Head of caudate nucleus (tissue), 42 donors: Measurements from ENCODE around the gene F7.
"Not testable (repeated sequence)": the region's sequence is repeated elsewhere in the genome, so short reads cannot be mapped to it uniquely, and the experiment has no call there.

ENCODE experiments used
- DNase-seq, 42 donors: peaks; one replicate each; pipeline versions ENCODE4 v3.0.0 to v3.0.0-alpha.2; 2020 to 2021; ENCODE audit warnings: mixed read lengths in 7 of 42
- intact Hi-C: fragments of 100-400 bp; cut with DNase I; formaldehyde crosslinking; loops from one replicate; pipeline ENCODE4 v1.15.0; 2022

The F7 gene

DNA sequence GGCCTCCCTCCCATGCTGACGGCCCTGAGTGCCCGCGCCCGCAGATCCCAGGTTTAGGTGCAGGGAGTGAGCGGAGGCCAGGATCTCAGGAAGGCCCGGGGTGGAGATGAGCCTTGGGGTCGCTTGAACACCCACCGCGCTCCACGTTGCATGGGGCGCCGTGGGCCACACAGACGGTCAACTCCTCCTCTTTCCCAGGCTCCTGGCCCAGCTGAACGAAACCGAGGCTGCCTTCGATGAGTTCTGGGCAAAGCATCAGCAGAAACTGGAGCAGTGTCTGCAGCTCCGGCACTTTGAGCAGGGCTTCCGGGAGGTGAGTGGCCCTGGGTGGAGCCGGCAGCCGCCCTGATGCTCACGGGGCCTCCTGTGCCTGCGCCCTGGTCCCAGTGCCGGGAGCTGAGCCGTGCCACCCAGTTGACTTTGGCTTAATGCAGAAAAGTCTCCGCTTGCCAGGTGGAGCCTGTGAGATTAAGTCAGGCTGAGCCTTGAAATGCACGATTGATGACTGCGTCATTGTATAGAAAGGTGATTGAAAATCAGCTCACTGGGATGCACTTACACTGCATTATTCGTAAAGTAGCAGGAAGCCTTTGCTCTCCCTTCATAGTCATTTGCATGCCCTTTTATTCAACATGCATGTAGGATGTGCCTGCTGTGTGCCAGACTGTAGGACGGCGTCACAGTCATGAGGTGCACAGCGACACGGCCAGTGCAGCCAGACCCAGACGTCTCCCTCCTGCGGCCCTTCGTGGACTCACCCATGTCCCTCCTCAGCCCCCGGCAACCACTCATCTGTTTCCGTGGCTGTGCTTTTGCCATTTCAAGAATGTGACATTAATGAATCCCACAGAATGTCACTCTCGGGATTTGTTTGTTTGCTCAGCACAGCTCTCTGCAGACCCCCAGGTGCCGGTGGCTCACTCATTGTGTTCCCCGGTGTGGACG, 35.5 kb upstream of the F7 start:
- DNase-seq, result peak in 1 of 42 donors; percentile 48
- intact Hi-C loops, result no loop called here

DNA sequence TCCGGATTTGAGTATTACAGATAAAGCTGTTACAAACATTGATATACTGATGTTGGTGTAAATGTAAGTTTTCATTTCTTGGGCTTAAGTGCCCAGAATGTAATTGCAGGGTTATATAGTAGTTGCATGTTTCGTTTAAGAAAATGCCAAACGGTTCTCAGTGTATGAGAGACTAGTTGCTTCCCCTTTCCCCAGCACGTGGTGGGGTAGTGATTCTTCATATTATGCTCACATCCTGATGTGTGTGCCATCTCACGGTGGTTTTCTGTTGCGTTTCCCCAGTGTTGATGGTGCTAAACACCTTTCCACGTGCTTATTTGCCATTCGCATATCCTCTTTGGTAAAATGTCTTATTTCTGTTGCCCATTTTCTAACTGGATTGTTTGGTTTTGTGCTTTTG, 34.7 kb upstream of the F7 start:
- intact Hi-C loops, result no loop called here
- no peak for DNase-seq

GRCh38 chr13:113072376-113072775, 33.2 kb upstream of the F7 start:
- intact Hi-C loops, result no loop called here

DNA sequence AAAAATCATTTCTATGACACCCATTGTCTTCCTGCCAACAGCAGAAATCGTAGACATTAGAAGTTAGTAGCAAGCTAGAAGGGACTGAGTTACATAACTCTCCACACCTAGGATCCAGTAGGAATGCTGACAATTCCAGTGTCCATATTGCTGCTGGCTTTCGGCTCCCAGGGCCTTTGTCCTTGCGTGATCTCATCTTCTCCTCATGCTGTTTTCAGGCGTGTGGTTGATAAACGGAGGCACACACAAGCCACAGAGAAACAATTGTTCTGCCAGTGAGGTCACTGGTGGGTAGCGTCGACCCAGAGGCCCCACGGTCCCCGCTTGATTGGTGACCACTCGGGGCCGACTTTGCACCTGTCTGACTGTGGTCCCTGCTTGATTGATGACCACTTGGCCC, 31.6 kb upstream of the F7 start:
- DNase-seq, result peak in 2 of 42 donors; percentile 1 to 47
- intact Hi-C loops, result no loop called here

More at GRCh38 chr13:113072376-113072775, 33.2 kb upstream of the F7 start:
- DNase-seq, result no peak

- intact Hi-C loops, result no loop called here
- DNase-seq, result peak in 1 of 42 donors; percentile 3
These were observed 31.2 kb upstream of the F7 start for GRCh38 chr13:113074401-113074800.

GRCh38 chr13:113074876-113075275, 30.7 kb upstream of the F7 start:
- intact Hi-C loops, result no loop called here
- peak in 1 of 42 donors; percentile 3 for DNase-seq

- peak in 1 of 42 donors; percentile 1 for DNase-seq
- intact Hi-C loops, result no loop called here
These were observed 29.9 kb upstream of the F7 start for GRCh38 chr13:113075711-113076110.

DNA sequence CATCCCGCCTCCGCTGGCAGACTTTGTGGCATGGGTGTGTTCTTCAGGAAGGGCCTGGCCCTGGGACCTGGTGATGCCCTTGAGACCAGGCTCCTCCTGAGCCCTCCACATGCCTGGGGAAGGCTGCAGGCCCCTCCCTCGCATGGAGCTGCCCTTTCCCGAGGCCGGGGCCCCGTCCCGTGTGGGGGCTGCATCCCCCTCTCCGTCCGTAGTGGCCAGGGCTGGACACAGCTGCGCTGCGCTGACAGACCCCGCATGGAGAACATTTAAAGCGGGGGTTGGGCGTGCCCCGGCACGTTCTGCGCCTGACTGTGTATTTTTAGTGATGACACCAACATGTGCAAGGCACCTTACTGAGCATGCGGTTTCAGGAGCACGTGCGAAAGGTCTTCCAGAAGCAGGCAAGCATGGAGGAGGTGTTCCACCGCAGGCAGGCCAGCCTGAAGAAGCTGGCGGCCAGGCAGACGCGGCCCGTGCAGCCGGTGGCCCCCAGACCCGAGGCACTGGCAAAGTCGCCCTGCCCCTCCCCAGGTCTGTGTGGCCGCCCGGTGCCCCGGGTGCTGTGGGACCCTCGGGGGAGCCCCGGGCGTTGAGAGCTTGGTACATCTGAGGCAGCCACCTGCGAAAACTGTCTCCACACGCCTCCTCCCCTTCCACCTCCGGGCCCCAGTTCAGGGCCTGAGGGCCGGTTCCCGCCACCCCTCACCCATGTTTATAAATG, 28.8 kb upstream of the F7 start:
- intact Hi-C loops, result no loop called here
- peak in 1 of 42 donors; percentile 3 for DNase-seq

- peak in 1 of 42 donors; percentile 3 for DNase-seq
These were observed 28.0 kb upstream of the F7 start for GRCh38 chr13:113077566-113077952.

GRCh38 chr13:113077953-113078901, 27.4 kb upstream of the F7 start:
- intact Hi-C loops, result no loop called here
- DNase-seq, result peak in 1 of 42 donors; percentile 3

More at GRCh38 chr13:113077566-113077952, 28.0 kb upstream of the F7 start:
- intact Hi-C loops, result no loop called here

- intact Hi-C loops, result no loop called here
- peak; percentile 47 to 89 (median 74) for DNase-seq
These were observed 26.4 kb upstream of the F7 start for GRCh38 chr13:113078902-113079780.

GRCh38 chr13:113079781-113080080, 25.9 kb upstream of the F7 start:
- intact Hi-C loops, result not testable (repeated sequence)

DNA sequence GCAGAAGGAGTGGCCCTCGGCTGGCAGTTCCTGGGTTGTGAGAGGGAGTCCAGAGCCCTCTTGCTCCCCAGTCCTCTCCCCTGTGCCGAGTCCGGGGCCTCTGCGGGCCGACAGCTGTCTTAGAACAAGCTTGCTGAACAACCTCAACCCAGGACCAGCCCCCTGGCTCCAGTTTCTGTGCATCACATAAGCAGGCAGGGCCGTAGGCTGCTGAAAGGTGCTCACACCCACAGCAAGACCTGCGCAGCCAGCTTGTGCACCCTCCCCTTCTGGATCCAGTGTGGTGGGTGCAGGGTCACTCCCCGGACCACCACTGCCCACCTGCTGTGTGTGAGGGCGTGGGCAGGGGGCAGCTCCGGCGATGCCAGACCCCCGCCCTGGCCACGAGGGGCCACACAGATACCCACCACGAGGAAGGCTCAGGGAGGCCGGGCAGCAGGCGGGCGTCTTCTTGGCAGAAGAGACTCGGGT, 25.2 kb upstream of the F7 start:
- intact Hi-C loops, result no loop called here
- DNase-seq, result no peak

More at GRCh38 chr13:113079781-113080080, 25.9 kb upstream of the F7 start:
- DNase-seq, result not testable (repeated sequence)

GRCh38 chr13:113080901-113081521, 24.6 kb upstream of the F7 start:
- intact Hi-C loops, result no loop called here
- DNase-seq, result no peak

GRCh38 chr13:113082198-113083021, 23.2 kb upstream of the F7 start:
- intact Hi-C loops, result no loop called here
- no peak for DNase-seq

- intact Hi-C loops, result no loop called here
- DNase-seq, result no peak
These were observed 22.6 kb upstream of the F7 start for GRCh38 chr13:113083022-113083373.
